ENCODE data around the gene USP34.

DNA sequence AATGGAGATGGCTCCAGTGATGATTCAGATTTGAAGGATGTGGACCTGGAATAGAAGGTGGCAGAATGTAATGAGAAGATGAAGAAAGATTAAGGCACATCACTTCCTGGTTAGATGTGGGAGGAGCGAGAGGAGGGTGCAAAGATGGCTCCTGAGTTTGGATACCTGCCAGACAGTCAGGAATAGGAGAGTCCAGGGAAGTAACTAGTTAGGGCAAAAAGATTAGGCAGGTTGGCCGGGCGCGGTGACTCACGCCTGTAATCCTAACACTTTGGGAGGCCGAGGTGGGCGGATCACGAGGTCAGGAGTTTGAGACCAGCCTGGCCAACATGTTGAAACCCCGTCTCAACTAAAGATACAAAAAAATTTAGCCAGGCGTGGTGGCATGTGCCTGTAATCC lies 303.3 kb downstream of the USP34 start:
- TF ChIP-seq POLR2AphosphoS5 (IDR thresholded peaks at IDR 0.05; ENCODE audit: low read depth) (no peak), GABPA (IDR thresholded peaks at IDR 0.05; ENCODE audit: low read depth) (no peak)
- TF ChIP-seq, protein P1, sequence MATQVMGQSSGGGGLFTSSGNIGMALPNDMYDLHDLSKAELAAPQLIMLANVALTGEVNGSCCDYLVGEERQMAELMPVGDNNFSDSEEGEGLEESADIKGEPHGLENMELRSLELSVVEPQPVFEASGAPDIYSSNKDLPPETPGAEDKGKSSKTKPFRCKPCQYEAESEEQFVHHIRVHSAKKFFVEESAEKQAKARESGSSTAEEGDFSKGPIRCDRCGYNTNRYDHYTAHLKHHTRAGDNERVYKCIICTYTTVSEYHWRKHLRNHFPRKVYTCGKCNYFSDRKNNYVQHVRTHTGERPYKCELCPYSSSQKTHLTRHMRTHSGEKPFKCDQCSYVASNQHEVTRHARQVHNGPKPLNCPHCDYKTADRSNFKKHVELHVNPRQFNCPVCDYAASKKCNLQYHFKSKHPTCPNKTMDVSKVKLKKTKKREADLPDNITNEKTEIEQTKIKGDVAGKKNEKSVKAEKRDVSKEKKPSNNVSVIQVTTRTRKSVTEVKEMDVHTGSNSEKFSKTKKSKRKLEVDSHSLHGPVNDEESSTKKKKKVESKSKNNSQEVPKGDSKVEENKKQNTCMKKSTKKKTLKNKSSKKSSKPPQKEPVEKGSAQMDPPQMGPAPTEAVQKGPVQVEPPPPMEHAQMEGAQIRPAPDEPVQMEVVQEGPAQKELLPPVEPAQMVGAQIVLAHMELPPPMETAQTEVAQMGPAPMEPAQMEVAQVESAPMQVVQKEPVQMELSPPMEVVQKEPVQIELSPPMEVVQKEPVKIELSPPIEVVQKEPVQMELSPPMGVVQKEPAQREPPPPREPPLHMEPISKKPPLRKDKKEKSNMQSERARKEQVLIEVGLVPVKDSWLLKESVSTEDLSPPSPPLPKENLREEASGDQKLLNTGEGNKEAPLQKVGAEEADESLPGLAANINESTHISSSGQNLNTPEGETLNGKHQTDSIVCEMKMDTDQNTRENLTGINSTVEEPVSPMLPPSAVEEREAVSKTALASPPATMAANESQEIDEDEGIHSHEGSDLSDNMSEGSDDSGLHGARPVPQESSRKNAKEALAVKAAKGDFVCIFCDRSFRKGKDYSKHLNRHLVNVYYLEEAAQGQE (IDR thresholded peaks at IDR 0.05; ENCODE audit: insufficient replicate concordance, low read depth) = no peak
- TF ChIP-seq, protein P2, sequence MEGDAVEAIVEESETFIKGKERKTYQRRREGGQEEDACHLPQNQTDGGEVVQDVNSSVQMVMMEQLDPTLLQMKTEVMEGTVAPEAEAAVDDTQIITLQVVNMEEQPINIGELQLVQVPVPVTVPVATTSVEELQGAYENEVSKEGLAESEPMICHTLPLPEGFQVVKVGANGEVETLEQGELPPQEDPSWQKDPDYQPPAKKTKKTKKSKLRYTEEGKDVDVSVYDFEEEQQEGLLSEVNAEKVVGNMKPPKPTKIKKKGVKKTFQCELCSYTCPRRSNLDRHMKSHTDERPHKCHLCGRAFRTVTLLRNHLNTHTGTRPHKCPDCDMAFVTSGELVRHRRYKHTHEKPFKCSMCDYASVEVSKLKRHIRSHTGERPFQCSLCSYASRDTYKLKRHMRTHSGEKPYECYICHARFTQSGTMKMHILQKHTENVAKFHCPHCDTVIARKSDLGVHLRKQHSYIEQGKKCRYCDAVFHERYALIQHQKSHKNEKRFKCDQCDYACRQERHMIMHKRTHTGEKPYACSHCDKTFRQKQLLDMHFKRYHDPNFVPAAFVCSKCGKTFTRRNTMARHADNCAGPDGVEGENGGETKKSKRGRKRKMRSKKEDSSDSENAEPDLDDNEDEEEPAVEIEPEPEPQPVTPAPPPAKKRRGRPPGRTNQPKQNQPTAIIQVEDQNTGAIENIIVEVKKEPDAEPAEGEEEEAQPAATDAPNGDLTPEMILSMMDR (IDR thresholded peaks at IDR 0.05; ENCODE audit: insufficient read depth, low read length) = no peak
